DOHH2 (cell line): Measurements from ENCODE around the gene CHN2.
A peak's percentile ranks its signal among the peaks of the same experiment; 100 is the strongest.

Experiments
- H3F3A ChIP-seq: fragments of 200-600 bp; sonication (generic), shearing (Covaris generic); 2 replicates; pipeline ENCODE4 v1.6.0; 2016; ENCODE audit warnings: antibody characterized with exemption, mild to moderate bottlenecking; ENCODE audit not compliant: control insufficient read depth, insufficient read depth
- H3K27ac ChIP-seq: fragments of 200-600 bp; sonication (generic); 2 replicates; pipeline ENCODE4 v1.5.1; 2014; ENCODE audit warnings: low read depth, mild to moderate bottlenecking, low read length, moderate library complexity
- H3K27me3 ChIP-seq: fragments of 200-600 bp; sonication (generic); 2 replicates; pipeline ENCODE4 v1.6.1; 2014; ENCODE audit warnings: mild to moderate bottlenecking, low read length, mixed read lengths; ENCODE audit not compliant: control insufficient read depth
- H3K36me3 ChIP-seq: fragments of 200-600 bp; sonication (generic); 2 replicates; pipeline ENCODE4 v1.6.1; 2014; ENCODE audit warnings: mild to moderate bottlenecking, low read length, moderate library complexity, mixed read lengths; ENCODE audit not compliant: control insufficient read depth
- H3K4me1 ChIP-seq: fragments of 200-600 bp; sonication (generic); 2 replicates; pipeline ENCODE4 v1.6.1; 2014; ENCODE audit warnings: mild to moderate bottlenecking, low read length, mixed read lengths; ENCODE audit not compliant: control insufficient read depth
- H3K4me2 ChIP-seq: fragments of 200-600 bp; sonication (generic); 2 replicates; pipeline ENCODE4 v1.6.0; 2014; ENCODE audit warnings: mild to moderate bottlenecking, low read length, moderate library complexity
- H3K4me3 ChIP-seq: fragments of 200-600 bp; sonication (generic); 2 replicates; pipeline ENCODE4 v1.5.1; 2014; ENCODE audit warnings: mild to moderate bottlenecking, low read length, mixed read lengths
- H3K79me2 ChIP-seq: fragments of 200-600 bp; sonication (generic); 2 replicates; pipeline ENCODE4 v1.6.1; 2014; ENCODE audit warnings: mild to moderate bottlenecking, low read length, mixed read lengths; ENCODE audit not compliant: control insufficient read depth
- H3K9me2 ChIP-seq: fragments of 200-600 bp; sonication (generic); replicated peaks from 2 replicates; pipeline ENCODE4 v1.6.1; 2014; ENCODE audit warnings: mild to moderate bottlenecking, low read length, mixed read lengths; ENCODE audit not compliant: control insufficient read depth
- H3K9me3 ChIP-seq: fragments of 200-600 bp; sonication (generic); 2 replicates; pipeline ENCODE4 v1.6.1; 2014; ENCODE audit warnings: antibody characterized with exemption, low read length, mixed read lengths; ENCODE audit not compliant: control insufficient read depth, insufficient read depth
- H4K20me1 ChIP-seq: fragments of 200-600 bp; sonication (generic); 2 replicates; pipeline ENCODE4 v1.6.0; 2014; ENCODE audit warnings: low read depth, mild to moderate bottlenecking, antibody characterized with exemption, low read length, moderate library complexity; ENCODE audit not compliant: control insufficient read depth, insufficient read depth
- EZH2phosphoT487 ChIP-seq: fragments of 200-600 bp; sonication (generic); IDR thresholded peaks from 2 replicates; pipeline ENCODE4 v1.6.1; 2017; ENCODE audit warnings: borderline replicate concordance, mild to moderate bottlenecking, antibody characterized with exemption, low read length, moderate library complexity, mixed read lengths
- TF ChIP-seq, protein P1 (sequence below): fragments of 200-600 bp; sonication (generic); IDR thresholded peaks from one replicate; pipeline ENCODE4 v1.5.1; 2014; ENCODE audit warnings: antibody characterized with exemption, mild to moderate bottlenecking, low read depth, low read length; ENCODE audit not compliant: poor library complexity, severe bottlenecking

Gene CHN2

GRCh38 chr7:29421010-29421956 is 226.7 kb downstream of the CHN2 start:
- Histone ChIP-seq H3K4me3 (no peak overlapping the region), H3K36me3 (no peaks in the 10 kb centered on the region), H3K4me1 (peaks cover 15% of the 10 kb centered on the region), H3K9me3 (no peaks in the 10 kb centered on the region), H3K79me2 (no peaks in the 10 kb centered on the region), H4K20me1 (no peaks in the 10 kb centered on the region), H3K27ac (no peak overlapping the region), H3K27me3 (peaks cover 35% of the 10 kb centered on the region), H3K4me2 (no peak overlapping the region), H3F3A (no peaks in the 10 kb centered on the region), H3K9me2 (no peaks in the 10 kb centered on the region)
- no peak for TF ChIP-seq EZH2phosphoT487
- TF ChIP-seq, protein P1, sequence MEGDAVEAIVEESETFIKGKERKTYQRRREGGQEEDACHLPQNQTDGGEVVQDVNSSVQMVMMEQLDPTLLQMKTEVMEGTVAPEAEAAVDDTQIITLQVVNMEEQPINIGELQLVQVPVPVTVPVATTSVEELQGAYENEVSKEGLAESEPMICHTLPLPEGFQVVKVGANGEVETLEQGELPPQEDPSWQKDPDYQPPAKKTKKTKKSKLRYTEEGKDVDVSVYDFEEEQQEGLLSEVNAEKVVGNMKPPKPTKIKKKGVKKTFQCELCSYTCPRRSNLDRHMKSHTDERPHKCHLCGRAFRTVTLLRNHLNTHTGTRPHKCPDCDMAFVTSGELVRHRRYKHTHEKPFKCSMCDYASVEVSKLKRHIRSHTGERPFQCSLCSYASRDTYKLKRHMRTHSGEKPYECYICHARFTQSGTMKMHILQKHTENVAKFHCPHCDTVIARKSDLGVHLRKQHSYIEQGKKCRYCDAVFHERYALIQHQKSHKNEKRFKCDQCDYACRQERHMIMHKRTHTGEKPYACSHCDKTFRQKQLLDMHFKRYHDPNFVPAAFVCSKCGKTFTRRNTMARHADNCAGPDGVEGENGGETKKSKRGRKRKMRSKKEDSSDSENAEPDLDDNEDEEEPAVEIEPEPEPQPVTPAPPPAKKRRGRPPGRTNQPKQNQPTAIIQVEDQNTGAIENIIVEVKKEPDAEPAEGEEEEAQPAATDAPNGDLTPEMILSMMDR: no peak

GRCh38 chr7:29422829-29423228 is 228.3 kb downstream of the CHN2 start:
- Histone ChIP-seq H3K4me3 (no peak overlapping the region), H3K79me2 (no peaks in the 10 kb centered on the region), H3K36me3 (no peaks in the 10 kb centered on the region), H3K9me2 (no peaks in the 10 kb centered on the region), H3K27ac (no peak overlapping the region), H3F3A (no peaks in the 10 kb centered on the region), H3K27me3 (peaks cover 35% of the 10 kb centered on the region), H3K9me3 (no peaks in the 10 kb centered on the region), H3K4me2 (no peak overlapping the region), H3K4me1 (peaks cover 15% of the 10 kb centered on the region), H4K20me1 (no peaks in the 10 kb centered on the region)
- TF ChIP-seq EZH2phosphoT487: no peak
- TF ChIP-seq, protein P1: no peak

DNA sequence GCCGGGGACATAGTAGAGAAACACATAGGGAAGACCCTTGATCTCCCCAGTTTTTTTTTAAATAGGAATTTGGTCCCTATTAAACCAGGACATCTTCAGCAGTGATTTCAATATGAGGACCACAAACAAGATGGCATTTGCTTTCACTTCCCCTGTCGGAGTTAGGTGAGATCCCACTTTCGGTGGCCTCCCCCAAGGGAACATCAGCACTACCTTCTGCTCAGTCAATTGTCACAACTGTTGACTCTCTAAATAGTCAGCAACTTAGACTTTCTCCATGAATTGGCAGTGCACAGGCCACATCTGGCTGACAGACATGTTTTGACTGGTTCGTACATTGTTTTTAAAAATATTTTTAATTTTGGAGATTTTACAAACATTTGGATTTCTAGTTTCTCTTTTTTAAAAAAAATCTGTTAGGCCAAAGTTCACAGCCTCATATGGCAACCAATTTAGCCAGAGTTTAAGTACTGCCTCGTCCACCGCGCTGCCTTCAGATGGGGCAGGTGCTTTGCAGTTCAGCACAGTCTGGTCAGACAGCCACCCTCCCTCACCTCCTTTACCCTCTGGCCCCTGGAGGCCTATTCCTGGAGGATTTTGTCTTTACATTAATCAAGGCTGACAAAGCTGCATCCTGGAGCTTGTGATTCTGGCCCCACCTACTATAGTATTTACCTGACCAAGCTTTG is 229.9 kb downstream of the CHN2 start:
- no peaks in the 10 kb centered on the region for H4K20me1 ChIP-seq
- H3K27ac ChIP-seq: no peak overlapping the region
- H3K79me2 ChIP-seq: no peaks in the 10 kb centered on the region
- TF ChIP-seq, protein P1: no peak
- TF ChIP-seq EZH2phosphoT487: no peak
- H3F3A ChIP-seq: no peaks in the 10 kb centered on the region
- H3K27me3 ChIP-seq: peaks cover 35% of the 10 kb centered on the region
- H3K36me3 ChIP-seq: no peaks in the 10 kb centered on the region
- no peaks in the 10 kb centered on the region for H3K9me3 ChIP-seq
- H3K4me3 ChIP-seq: no peak overlapping the region
- H3K4me2 ChIP-seq: 0 out of 2 replicates have a peak overlapping the region, but pooled peaks have one; percentile 14
- H3K9me2 ChIP-seq: no peaks in the 10 kb centered on the region
- peaks cover 15% of the 10 kb centered on the region for H3K4me1 ChIP-seq
